GM23248 (cell line): Measurements from ENCODE around the gene ZNF519. TPM values are rescaled to one million over a fixed set of nuclear protein-coding genes. Genes with fewer than 3 reads are reported as not detected.

ENCODE experiments used
- DNase-seq: peaks from one replicate; pipeline ENCODE4 v3.0.0-alpha.2; 2015
- H2AFZ ChIP-seq: fragments of 200-600 bp; sonication (generic); 2 replicates; pipeline ENCODE4 v1.6.1; 2016; ENCODE audit warnings: antibody characterized with exemption
- H3F3A ChIP-seq: fragments of 200-600 bp; sonication (generic); 2 replicates; pipeline ENCODE4 v1.6.1; 2016; ENCODE audit warnings: mild to moderate bottlenecking, antibody characterized with exemption, mixed run types; ENCODE audit not compliant: insufficient read depth
- H3K27ac ChIP-seq: fragments of 200-600 bp; sonication (generic); 2 replicates; pipeline ENCODE4 v1.5.1; 2016; ENCODE audit warnings: mild to moderate bottlenecking
- H3K27me3 ChIP-seq: fragments of 200-600 bp; sonication (generic); replicated peaks from 2 replicates; pipeline ENCODE4 v1.6.1; 2016; ENCODE audit warnings: mild to moderate bottlenecking; ENCODE audit not compliant: insufficient read depth
- H3K36me3 ChIP-seq: fragments of 200-600 bp; sonication (generic); 2 replicates; pipeline ENCODE4 v1.6.1; 2016; ENCODE audit warnings: low read depth, mild to moderate bottlenecking
- H3K4me1 ChIP-seq: fragments of 200-600 bp; sonication (generic); 2 replicates; pipeline ENCODE4 v1.6.1; 2016; ENCODE audit warnings: mild to moderate bottlenecking; ENCODE audit not compliant: insufficient read depth
- H3K4me2 ChIP-seq: fragments of 200-600 bp; sonication (generic); one replicate; pipeline ENCODE4 v1.6.1; 2016; ENCODE audit warnings: mild to moderate bottlenecking; ENCODE audit not compliant: unreplicated experiment
- H3K4me3 ChIP-seq: fragments of 200-600 bp; sonication (generic); 2 replicates; pipeline ENCODE4 v1.5.1; 2016; ENCODE audit warnings: mild to moderate bottlenecking
- H3K79me2 ChIP-seq: fragments of 200-600 bp; sonication (generic); 2 replicates; pipeline ENCODE4 v1.6.1; 2016; ENCODE audit warnings: mild to moderate bottlenecking; ENCODE audit not compliant: insufficient read depth
- H3K9ac ChIP-seq: fragments of 200-600 bp; sonication (generic); 2 replicates; pipeline ENCODE4 v1.6.1; 2016; ENCODE audit warnings: mild to moderate bottlenecking
- H3K9me2 ChIP-seq: fragments of 200-600 bp; sonication (generic); 2 replicates; pipeline ENCODE4 v1.6.1; 2016; ENCODE audit warnings: mixed run types, mild to moderate bottlenecking, moderate library complexity; ENCODE audit not compliant: insufficient read depth
- H3K9me3 ChIP-seq: fragments of 200-600 bp; sonication (generic); one replicate; pipeline ENCODE4 v1.6.1; 2017; ENCODE audit warnings: low read depth
- H4K20me1 ChIP-seq: fragments of 200-600 bp; sonication (generic); 2 replicates; pipeline ENCODE4 v1.6.0; 2016; ENCODE audit not compliant: insufficient read depth
- EZH2 ChIP-seq: fragments of 200-600 bp; sonication (generic); IDR thresholded peaks from 2 replicates; pipeline ENCODE4 v1.6.1; 2018; ENCODE audit warnings: antibody characterized with exemption, mild to moderate bottlenecking; ENCODE audit not compliant: insufficient read depth, poor library complexity, severe bottlenecking
- EZH2phosphoT487 ChIP-seq: fragments of 200-600 bp; sonication (generic); IDR thresholded peaks from 2 replicates; pipeline ENCODE4 v1.6.1; 2018; ENCODE audit warnings: antibody characterized with exemption, moderate library complexity, mild to moderate bottlenecking, low read depth; ENCODE audit not compliant: insufficient read depth
- WGBS, 2 experiments: methylation state at CpG; one replicate each; pipeline ENCODE4 v1.1.6; 2015 to 2017; ENCODE audit warnings: low lambda C conversion rate in 2 of 2, low coverage in 1 of 2; ENCODE audit errors: missing lambda C conversion rate in 2 of 2; 5-methylcytosine and 5-hydroxymethylcytosine counted together
- in situ Hi-C: fragments of 300-500 bp; cut with MboI; formaldehyde crosslinking; loops from 2 replicates; pipeline ENCODE4 v1.15.0; 2020
- polyA plus RNA-seq: library from polyadenylated mRNA; unstranded; fragments of >200 nt; fragmentation: Nextera tagmentation; extraction: Ambion mirVana; gene quantifications from 2 replicates; pipeline ENCODE4 v1.2.1, GENCODE V29; 2016
- total RNA-seq: library from RNA; depleted of rRNA; stranded (reverse); fragments of >200 nt; shearing (Covaris generic); gene quantifications from 2 replicates; pipeline ENCODE4 v1.2.3, GENCODE V29; 2014

The ZNF519 gene
- total and polyA plus RNA-seq, 2 experiments from 2014 or later, result 1.1 to 2.1 TPM

- Histone ChIP-seq H3K9me3 (no peaks in the 10 kb centered on the region), H3K27me3 (no peaks in the 10 kb centered on the region), H3K9ac (no peak overlapping the region), H2AFZ (no peak overlapping the region), H3K4me2 (no peak overlapping the region), H4K20me1 (no peaks in the 10 kb centered on the region), H3F3A (no peaks in the 10 kb centered on the region), H3K79me2 (no peaks in the 10 kb centered on the region), H3K4me1 (no peaks in the 10 kb centered on the region), H3K36me3 (no peaks in the 10 kb centered on the region), H3K4me3 (no peak overlapping the region), H3K9me2 (no peaks in the 10 kb centered on the region; the same call in 1 of the 2 replicates), H3K27ac (no peak overlapping the region)
- TF ChIP-seq EZH2 (no peak), EZH2phosphoT487 (no peak)
- no peak for DNase-seq
- in situ Hi-C loops, result no loop called here
Measured at GRCh38 chr18:14120926-14121325, 11.3 kb downstream of the ZNF519 start.

- Histone ChIP-seq H4K20me1 (no peaks in the 10 kb centered on the region), H3K4me3 (no peak overlapping the region), H3F3A (no peaks in the 10 kb centered on the region), H3K79me2 (no peaks in the 10 kb centered on the region), H3K9me2 (no peaks in the 10 kb centered on the region; the same call in 1 of the 2 replicates), H3K9ac (no peak overlapping the region), H3K9me3 (no peaks in the 10 kb centered on the region), H3K4me1 (no peaks in the 10 kb centered on the region), H3K27ac (no peak overlapping the region), H3K27me3 (no peaks in the 10 kb centered on the region), H3K36me3 (no peaks in the 10 kb centered on the region), H2AFZ (no peak overlapping the region), H3K4me2 (no peak overlapping the region)
- in situ Hi-C loops, result no loop called here
- 93 to 97% methylated on average over 2 of the region's 2 CpGs for WGBS, 2 experiments
- DNase-seq, result no peak
- no peak for TF ChIP-seq EZH2phosphoT487
- TF ChIP-seq EZH2, result no peak
Measured at GRCh38 chr18:14117606-14118005, 14.6 kb downstream of the ZNF519 start.

GRCh38 chr18:14106906-14107305 is 25.3 kb downstream of the ZNF519 start:
- H4K20me1 ChIP-seq, result no peaks in the 10 kb centered on the region
- WGBS, 2 experiments, result 99 to 100% methylated on average over 3 of the region's 3 CpGs
- no peaks in the 10 kb centered on the region for H3K36me3 ChIP-seq
- no peak for DNase-seq
- TF ChIP-seq EZH2 (no peak), EZH2phosphoT487 (no peak)
- H3K4me3 ChIP-seq, result no peak overlapping the region
- no peak overlapping the region for H2AFZ ChIP-seq
- no peak overlapping the region for H3K4me2 ChIP-seq
- no peak overlapping the region for H3K27ac ChIP-seq
- H3K79me2 ChIP-seq, result no peaks in the 10 kb centered on the region
- H3K4me1 ChIP-seq, result no peaks in the 10 kb centered on the region
- no peaks in the 10 kb centered on the region for H3K9me3 ChIP-seq
- H3K9me2 ChIP-seq, result no peaks in the 10 kb centered on the region
- no peak overlapping the region for H3K9ac ChIP-seq
- no peaks in the 10 kb centered on the region for H3K27me3 ChIP-seq
- H3F3A ChIP-seq, result peaks cover 6% of the 10 kb centered on the region; the same call in 1 of the 2 replicates
- in situ Hi-C loops, result no loop called here

- in situ Hi-C loops, result no loop called here
- peaks cover 6% of the 10 kb centered on the region; the same call in 1 of the 2 replicates for H3F3A ChIP-seq
- no peaks in the 10 kb centered on the region for H3K9me3 ChIP-seq
- no peak overlapping the region for H3K4me2 ChIP-seq
- H3K4me1 ChIP-seq, result no peaks in the 10 kb centered on the region
- no peak overlapping the region for H3K27ac ChIP-seq
- H3K4me3 ChIP-seq, result no peak overlapping the region
- H4K20me1 ChIP-seq, result no peaks in the 10 kb centered on the region
- WGBS, 2 experiments, result 89 to 91% methylated on average over 5 of the region's 5 CpGs
- H3K9me2 ChIP-seq, result no peaks in the 10 kb centered on the region
- TF ChIP-seq EZH2phosphoT487, result no peak
- TF ChIP-seq EZH2, result no peak
- no peaks in the 10 kb centered on the region for H3K36me3 ChIP-seq
- no peak overlapping the region for H2AFZ ChIP-seq
- no peak overlapping the region for H3K9ac ChIP-seq
- no peak for DNase-seq
- no peaks in the 10 kb centered on the region for H3K27me3 ChIP-seq
- H3K79me2 ChIP-seq, result no peaks in the 10 kb centered on the region
Measured at GRCh38 chr18:14104906-14105748, 27.1 kb downstream of the ZNF519 start.
